GM18867 (cell line): Measurements from ENCODE around the gene GPC5.

Source experiments
- ATAC-seq: cut with Tn5 transposase; IDR thresholded peaks from one replicate; pipeline ENCODE4 v1.9.1; 2021; ENCODE audit warnings: mild to moderate bottlenecking, moderate library complexity; ENCODE audit not compliant: unreplicated experiment

GPC5 gene

DNA sequence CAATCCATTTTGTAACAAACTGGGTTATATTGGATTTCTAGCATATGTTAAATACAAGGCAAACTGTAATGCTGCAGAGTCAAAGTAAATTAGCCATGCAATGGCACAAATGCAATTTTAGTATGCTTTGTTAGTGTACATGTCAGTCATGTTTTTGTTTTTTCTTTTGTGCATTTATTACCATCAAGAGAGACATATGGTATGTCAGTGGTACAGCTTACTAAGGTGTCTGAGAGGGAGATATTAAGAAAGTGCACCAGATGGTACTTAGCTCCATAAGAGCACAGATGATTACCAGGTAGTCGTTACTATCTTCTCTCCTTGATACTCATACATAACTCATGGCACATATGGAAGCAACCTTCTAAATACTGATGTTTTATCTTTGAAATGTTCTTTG is 550.3 kb downstream of the GPC5 start:
- ATAC-seq: no peak

DNA sequence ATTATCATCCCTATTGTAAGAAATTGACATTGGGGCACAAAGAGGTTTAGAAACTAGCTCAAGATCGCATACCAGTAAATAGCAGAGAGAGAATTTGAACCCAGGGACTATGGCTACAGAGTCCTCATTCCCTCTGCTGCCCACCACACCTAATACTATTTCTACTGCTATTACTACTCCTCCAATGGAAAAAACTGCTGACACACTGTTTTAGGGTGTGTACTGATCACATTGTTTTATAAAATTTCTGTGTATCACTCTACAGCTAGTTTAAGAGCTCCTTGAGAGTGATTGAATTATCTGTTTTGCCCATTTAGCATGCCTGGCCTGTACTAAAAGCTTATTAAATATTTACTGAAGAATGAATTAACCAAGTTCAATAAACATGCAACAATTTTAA is 552.4 kb downstream of the GPC5 start:
- ATAC-seq: no peak

DNA sequence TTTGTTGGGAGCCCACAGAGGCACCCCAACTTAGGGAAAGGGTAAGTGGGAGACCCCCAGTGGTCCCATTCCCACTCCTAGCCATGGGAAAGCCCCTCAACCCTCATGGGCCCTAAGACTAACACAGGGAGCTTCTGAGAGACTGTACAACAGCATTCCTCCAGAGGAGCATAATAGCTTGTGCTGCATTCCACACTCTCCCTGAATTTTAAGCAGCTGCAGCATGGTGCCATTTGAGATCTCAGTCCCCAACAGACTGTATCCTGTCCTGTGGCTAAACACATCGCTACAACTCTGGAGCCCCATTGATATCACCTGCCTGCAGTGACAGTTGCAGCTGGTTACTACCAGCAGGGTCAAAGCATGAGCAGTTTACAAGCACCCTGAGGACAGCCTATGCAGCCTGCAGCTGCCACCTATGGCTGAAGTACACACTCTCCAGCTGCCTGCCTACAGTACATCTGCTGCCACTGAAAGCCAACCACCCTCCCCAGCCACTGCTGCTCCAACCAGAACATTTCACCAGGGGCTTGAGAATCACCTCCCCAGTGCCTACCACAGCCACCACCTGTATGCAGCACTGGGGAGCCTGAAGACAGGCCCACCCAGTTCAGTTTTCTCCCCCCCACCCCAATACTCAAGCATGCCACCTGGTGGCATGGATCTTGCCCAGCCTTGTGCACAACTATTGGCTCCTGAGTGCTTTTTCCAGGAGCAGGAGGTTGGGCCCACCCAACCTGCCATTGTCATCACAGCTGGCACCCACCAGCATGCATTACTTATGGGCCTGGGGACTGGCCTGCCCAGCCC is 557.3 kb downstream of the GPC5 start:
- no peak for ATAC-seq

DNA sequence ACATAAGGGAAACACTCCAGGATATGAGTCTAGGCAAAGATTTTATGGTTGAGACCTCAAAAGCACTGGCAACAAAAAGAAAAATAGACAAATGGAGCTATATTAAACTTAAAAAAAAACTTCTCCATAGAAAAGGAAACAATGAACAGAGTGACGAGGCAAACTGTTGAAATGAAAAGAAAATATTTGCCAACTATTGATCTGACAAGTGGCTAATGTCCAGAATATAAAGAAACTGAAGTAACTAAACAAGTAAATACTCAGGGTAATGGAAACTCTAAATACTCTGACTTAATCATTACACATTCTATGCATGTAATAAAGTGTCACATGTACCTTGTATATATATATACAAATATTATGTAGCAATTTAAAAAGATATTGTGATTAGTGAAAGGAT is 562.5 kb downstream of the GPC5 start:
- no peak for ATAC-seq

DNA sequence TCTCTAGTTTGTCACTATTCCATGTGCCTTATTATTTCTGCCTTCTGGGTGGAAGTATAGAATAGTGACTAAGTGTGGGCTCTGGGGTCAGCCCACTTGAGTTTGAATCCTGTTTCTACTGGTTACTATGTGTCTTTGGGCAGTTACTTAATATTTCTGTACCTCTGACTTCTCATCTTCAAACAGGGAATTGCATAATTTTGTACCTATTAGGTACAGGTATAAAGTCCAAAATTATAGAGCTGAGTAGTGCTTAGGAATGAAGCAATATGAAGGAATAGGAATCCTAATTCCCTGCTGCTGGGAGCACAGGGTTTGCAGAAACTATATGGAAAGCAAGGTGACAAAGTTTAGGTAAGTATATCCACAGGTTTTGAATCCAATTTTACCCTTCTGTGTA is 564.5 kb downstream of the GPC5 start:
- ATAC-seq: no peak

DNA sequence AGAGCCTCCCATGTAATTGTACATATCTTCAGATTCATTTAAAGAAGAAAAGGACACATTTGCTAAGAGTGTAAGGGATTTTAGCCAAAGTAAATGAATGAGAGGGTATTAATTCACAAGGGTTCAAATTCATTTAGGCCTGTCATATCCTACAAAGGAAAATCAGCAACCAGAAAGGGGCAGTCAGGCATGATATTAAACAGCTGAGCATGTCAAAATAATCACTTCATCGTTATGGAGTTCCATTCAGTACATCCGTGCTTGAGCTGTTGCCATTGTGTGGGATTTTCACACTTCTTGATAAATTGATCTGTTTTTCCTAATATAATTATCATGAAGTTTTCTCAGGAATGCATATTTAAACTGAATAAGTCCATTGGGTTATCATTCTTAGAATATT is 567.1 kb downstream of the GPC5 start:
- no peak for ATAC-seq

DNA sequence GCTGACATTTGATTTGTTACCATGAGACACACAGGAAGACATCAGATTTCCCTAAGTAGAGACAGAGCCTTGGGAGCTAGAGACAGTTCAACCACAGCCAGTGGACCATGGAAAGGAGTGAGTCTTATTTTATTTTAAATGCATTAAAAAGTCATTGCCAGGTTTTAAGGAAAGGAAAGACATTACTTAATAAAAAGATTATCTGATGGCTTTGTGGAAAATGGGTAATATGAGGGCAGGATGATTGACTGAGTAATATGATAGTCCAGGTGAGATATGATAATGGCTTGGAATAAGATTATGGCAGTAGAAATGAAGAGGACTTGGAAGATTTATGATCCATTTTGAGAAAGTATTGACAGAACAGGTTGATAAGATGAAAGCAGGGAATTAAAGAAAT is 580.1 kb downstream of the GPC5 start:
- ATAC-seq: no peak

DNA sequence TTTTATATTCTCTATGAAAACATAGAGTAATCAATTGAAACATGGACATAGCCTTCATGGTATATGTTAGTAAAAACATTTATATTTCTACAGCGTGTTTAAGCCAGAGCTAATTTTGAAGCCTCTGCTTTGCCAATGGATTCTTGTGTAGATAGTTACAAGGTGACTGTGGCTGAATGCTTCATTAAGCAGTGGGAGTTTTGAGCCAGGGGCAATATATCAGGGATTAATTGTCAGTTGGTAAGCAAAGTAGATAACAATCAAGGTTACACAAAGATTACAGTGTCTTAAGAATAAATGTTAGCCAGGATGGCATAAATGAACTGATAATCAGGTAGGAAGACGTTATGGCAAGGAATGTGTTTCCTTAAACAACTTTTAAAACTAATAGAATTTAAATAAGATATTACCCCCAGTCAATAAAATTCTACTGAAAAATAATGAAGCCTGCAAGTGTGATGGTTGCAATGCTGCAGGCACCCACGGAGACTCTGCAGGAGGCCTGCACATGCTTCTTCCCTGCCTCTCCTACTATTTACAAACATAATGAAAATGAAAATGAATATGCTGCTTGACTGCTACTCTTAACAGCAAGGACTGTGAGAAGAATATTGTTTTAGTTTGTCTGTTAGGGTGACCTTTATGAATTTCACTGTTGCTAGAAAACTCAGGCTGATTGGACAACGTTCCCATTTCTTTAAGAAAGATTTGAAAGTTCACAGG is 588.5 kb downstream of the GPC5 start:
- ATAC-seq: no peak

DNA sequence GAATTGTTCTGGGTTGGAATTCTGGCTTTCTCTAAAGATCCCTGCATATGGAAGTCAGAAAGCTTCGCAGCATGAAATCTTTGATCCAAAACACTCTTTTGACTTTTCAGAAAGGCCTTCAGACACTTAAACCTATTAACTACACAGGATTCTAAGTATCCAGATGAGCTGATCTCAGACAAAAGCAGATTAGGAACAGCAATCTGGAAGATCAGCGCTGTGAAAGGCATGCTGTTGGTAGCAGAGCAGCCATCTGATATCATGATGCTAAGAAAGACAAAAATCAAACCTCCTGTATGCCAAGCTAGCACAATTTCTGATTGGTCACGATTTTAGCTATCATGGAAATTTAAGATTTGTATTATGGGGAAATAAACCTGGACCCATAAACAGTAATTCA is 589.9 kb downstream of the GPC5 start:
- ATAC-seq: no peak

DNA sequence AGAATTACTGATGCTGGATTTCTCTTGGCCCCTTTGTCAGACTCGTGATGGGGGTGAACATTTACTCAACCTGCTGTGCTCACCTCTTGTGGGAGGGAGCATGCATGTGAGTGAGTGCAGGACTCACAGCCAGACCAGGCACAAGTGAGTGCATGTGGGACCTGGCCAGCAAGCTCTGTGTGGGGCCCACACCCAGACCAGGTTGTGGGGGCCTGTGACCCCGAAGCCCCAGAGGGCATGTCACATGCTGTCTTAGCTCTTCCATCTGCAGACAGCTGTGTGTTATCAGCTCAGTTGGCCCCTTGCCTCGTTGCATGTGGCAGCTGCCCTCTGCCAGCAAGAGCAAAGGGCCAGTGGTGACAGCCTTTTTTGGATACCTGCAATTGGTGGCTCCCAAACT is 614.4 kb downstream of the GPC5 start:
- ATAC-seq: no peak

DNA sequence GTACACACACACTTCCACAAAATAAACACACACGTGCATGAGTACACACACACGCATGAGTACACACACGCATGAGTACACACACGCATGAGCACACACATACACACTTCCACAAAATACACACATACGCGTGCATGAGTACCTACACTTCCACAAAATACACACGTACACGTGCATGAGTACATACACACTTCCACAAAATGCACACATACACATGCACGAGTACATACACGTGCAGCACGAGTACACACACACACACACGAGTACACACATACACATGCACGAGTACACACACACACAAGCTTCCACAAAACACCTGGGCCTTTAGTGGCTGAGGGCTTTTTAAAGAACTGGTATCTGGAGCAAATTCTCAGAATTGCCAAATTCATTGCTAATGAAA is 619.3 kb downstream of the GPC5 start:
- no peak for ATAC-seq

DNA sequence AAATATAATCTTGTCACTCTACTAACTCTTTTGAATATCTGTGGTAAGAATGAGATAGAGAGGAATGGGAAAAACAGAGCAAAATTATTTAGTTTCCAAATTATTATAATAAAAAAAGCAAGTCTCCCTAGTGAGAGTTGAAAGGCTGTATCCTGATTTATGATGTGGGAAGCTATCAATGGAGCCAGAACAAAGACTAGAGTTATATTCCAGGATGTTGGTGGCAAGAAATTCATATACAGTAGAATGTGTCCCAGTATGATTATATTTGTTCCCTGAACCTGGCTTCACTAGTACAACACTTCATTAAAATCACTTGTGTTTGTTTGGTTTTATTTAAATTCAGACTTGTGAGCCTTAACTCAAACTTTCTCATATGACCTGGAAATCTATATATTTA is 630.3 kb downstream of the GPC5 start:
- no peak for ATAC-seq

DNA sequence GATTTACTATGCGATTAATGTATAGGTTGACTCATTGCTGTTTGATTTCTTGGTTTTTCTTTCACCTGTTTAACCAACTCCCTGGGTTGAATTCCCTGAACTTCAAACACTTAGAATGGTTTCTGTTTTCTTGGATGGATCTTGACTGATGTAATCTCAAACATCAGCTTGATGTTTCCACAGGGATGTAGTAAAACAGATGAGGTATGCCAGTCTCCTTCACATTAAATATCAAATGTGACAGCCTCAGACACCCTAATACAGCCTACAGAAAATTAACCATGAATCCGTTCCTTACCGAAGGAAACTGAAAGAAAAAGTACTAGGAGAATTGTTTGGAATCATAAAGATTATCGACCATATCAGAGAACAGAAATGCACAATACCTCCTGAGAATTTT is 631.2 kb downstream of the GPC5 start:
- ATAC-seq: no peak

DNA sequence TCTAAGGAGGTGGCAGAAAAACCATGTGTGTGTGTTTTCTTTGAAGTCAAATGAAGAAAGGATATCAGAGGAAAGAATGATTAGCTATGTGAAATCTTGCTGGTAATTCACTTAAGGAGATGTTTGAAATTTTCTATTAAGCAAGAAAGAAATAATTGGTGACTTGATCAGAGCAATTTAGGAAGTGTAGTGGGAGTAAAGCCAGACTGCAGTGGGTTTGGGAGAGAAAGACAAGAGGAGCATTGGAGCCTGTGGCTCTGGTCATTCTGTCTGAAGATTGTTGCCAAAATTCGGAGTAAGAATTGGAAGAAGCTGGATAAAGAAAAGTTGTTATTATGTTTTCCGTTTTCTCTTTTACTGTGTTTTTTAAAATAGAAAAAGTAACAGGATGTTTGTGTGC is 640.5 kb downstream of the GPC5 start:
- no peak for ATAC-seq

DNA sequence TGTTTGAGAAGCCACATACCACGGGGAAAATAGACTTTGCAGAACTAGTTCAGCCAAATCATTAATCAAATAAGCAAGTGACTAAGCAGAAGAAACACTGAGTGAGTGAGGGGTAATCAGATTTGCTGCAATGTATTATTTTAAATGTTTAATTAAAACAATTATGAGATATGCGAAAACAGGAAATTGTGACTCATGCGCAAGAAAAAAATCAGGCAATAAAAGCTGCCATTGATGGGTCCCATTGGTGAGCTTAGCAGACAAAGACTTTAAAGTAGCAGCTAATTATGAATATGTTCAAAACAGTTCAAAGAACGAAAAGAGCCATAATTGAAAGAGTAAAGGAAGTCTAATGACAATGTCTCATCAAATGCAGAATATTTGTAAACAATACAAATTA is 644.1 kb downstream of the GPC5 start:
- ATAC-seq: no peak

DNA sequence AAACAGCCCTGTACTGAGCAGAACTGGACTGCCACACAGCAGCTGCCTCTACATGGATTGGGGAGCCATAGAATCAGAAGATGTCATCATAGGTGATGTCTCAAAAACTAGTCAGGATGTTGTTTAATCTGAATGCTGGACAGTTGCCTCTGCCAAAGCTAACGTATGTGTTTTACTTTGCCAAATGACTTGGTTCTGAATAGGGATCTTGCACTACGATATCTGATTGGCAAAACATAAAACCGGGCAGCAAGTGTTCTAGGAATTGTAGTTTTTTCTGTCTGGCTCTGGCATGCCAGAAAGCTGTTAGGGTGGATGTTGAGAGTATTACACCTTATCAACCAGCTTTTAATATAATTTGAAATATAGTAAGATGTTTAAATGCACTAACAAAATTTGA is 645.9 kb downstream of the GPC5 start:
- no peak for ATAC-seq

DNA sequence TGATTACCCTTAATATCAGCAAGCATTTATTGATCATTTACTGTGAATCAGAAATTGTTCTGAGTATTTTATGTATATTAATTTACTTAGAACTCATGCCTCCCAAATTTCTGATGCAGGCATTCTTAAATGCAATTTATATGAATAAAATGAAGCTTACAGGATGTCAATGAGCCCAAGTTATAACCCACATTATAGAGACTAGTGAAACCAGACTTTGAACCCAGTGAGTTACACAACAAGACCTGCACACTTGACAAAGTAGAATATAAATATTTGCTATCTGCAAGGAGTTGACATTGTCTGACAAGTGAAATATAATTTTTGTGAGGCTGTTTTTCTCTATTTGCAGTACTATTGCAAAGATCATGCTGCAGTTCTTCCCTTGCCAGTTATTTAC is 656.0 kb downstream of the GPC5 start:
- ATAC-seq: no peak

DNA sequence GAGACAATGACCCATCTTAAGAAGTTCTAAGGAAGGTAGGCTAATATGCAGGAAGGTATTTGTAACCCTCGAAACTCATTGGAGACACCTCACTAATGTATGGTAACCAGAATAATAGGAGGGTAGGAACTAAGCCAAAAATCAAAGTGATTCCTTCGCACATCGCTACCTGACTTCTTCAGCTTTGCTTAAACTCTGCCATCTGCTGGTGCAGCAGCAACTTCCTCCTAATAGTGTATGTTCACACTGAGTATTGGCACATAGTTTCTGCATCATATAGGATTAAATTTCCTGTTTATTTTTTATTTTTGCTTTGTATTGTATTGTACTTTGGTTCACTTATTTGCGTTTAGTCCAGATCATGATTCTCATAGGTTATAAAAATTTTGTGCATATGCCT is 676.2 kb downstream of the GPC5 start:
- ATAC-seq: no peak

DNA sequence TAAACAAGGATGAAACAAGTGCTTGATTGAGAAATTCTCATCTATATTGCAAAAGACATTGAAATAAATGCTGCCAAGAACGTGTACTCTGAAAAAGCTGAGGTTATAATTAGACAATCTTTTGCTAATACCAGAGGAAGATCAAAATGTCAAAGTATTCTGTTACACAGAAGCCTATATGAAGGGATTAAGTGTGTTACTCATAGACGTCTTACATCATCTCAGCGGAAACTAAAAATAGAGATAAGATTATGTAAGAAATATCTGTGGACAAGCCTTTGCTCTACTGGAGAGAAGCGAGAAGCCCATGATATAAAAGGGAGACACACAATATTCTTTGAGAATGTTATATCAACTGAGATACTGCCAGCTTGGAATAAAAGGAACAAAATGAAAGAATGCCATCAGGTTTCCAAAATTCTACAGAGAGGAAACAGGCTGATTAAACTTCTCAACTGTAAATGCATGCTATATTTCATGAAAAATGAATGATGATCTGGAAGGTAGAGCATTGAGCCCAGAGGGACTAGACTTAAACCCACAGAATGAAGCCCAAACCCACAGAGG is 699.0 kb downstream of the GPC5 start:
- no peak for ATAC-seq

DNA sequence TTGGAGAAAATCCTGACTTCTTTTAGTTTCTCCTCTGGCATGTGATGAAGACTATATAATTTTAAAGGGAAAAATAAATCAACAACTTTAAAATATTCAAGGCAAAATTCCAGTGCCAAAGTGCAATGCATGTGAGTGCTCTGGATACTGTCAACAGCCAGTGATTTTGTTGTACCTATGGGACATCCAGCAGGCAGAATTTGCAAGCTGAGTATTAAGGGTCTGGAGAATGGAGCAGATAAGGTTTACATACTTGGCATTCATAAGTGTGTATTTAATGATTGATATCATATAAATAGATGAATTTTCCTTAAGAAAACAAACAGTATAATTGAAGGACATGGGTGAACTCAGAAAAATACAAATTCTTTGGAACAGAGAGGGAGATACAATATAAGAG is 703.4 kb downstream of the GPC5 start:
- no peak for ATAC-seq

DNA sequence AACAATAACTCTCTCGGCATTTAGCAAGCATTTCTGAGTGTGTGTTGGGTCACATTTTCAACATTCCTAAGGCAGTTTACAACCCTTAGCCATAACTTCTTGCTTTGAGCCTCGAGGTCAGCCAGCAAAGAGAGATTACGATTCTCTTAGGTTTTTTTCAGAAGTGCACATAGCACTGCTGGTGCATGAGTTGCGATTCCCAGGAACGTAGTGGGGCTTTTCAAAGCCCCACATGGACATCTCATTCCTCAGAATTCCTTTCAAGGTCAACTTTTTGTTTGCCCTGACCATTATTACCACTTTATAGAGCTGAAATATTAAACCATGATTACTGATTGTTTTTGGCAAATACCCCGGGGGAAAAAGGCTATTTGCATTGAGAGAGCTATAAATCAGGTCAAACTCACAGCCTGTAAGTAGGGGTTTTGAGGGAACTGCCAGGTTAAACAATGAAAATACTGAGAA is 705.3 kb downstream of the GPC5 start:
- ATAC-seq: no peak

DNA sequence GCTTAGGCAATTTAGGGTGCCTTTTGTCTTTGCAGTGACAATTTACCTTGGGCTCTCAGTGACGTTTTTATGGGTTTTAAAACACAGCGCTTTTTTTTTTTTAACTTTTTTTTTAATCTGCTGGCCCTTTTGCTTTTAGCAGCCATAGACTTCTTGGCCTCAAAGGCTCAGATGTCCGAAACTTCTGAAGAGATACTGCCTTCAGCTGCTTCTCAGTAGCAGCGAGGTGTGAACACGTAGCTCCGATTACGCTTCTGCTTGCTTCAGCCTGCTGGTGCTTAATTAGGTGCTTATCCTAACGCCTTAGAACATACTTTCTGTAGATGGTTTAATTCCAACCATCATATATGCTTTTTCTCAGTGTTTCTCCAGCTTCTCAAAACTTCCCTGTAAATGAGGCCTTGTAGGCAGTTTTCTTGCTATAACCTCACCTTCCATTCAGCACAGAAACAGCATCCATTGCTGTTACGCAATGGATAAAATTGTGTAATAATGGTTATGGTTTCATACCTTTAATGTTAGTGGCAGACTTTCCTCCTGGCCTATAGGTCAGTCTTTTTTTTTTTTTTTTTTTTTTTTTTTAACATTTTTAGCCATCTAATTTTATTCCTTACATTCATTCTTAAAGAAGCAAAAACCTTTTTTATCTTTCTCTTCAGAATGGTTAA is 723.9 kb downstream of the GPC5 start:
- no peak for ATAC-seq
